Measurements from ENCODE around the gene RNU6-1.

Gene RNU6-1

DNA sequence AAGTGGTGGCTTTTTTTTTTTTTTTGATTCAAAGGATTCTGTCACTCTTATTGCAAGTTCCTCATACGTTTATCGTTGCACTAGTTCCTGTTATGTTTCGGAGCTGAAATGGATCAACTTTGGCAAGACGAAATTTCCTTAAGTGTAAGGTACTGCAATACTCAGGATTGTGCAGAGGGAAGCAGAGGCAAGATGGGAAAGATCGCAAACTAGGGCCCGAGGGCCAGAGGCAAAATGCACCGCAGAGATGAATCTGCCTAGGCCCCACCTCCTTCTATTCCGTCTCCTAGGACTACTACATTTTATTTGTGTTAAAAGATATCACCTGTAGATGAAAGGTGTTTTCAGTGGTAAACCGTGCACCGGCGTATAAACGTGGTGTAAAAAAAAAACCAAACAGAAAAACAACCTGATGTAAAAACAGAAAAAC is 331 bp downstream of the RNU6-1 start:
- no peaks in the 10 kb centered on the region for H3K36me3 ChIP-seq (ENCODE audit: insufficient read depth, low read length)
- TF ChIP-seq, protein P1, sequence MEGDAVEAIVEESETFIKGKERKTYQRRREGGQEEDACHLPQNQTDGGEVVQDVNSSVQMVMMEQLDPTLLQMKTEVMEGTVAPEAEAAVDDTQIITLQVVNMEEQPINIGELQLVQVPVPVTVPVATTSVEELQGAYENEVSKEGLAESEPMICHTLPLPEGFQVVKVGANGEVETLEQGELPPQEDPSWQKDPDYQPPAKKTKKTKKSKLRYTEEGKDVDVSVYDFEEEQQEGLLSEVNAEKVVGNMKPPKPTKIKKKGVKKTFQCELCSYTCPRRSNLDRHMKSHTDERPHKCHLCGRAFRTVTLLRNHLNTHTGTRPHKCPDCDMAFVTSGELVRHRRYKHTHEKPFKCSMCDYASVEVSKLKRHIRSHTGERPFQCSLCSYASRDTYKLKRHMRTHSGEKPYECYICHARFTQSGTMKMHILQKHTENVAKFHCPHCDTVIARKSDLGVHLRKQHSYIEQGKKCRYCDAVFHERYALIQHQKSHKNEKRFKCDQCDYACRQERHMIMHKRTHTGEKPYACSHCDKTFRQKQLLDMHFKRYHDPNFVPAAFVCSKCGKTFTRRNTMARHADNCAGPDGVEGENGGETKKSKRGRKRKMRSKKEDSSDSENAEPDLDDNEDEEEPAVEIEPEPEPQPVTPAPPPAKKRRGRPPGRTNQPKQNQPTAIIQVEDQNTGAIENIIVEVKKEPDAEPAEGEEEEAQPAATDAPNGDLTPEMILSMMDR (IDR thresholded peaks at IDR 0.05; ENCODE audit: low read length), result no peak
- no peak for TF ChIP-seq EZH2 (IDR thresholded peaks at IDR 0.05; ENCODE audit: borderline replicate concordance, low read length)
- peak overlapping the region; percentile 91 for H3K4me2 ChIP-seq (ENCODE audit: low read length)
- H3K4me3 ChIP-seq (ENCODE audit: low read depth, low read length, poor library complexity, severe bottlenecking), result peak overlapping the region; percentile 76
- no peaks in the 10 kb centered on the region for H3K9me3 ChIP-seq (ENCODE audit: low read length)
- no peaks in the 10 kb centered on the region for H3K9me2 ChIP-seq (ENCODE audit: low read depth, low read length)
- no peaks in the 10 kb centered on the region for H4K20me1 ChIP-seq (ENCODE audit: insufficient read depth, low read length)
- peak overlapping the region; percentile 87 for H3K27ac ChIP-seq (ENCODE audit: low read depth, low read length, poor library complexity, severe bottlenecking)
- peak overlapping the region; percentile 90 for H3K9ac ChIP-seq (ENCODE audit: low read length)
- no peaks in the 10 kb centered on the region for H3K27me3 ChIP-seq (ENCODE audit: insufficient read depth, low read length)
- H2AFZ ChIP-seq (ENCODE audit: low read length), result peak overlapping the region; percentile 91; the same call in 1 of the 2 replicates
- peaks cover 86% of the 10 kb centered on the region for H3K4me1 ChIP-seq (ENCODE audit: insufficient read depth, low read length, severe bottlenecking)
- no peaks in the 10 kb centered on the region for H3F3A ChIP-seq (ENCODE audit: insufficient read depth, low read length)
- no peaks in the 10 kb centered on the region for H3K79me2 ChIP-seq (ENCODE audit: insufficient read depth, low read length)

DNA sequence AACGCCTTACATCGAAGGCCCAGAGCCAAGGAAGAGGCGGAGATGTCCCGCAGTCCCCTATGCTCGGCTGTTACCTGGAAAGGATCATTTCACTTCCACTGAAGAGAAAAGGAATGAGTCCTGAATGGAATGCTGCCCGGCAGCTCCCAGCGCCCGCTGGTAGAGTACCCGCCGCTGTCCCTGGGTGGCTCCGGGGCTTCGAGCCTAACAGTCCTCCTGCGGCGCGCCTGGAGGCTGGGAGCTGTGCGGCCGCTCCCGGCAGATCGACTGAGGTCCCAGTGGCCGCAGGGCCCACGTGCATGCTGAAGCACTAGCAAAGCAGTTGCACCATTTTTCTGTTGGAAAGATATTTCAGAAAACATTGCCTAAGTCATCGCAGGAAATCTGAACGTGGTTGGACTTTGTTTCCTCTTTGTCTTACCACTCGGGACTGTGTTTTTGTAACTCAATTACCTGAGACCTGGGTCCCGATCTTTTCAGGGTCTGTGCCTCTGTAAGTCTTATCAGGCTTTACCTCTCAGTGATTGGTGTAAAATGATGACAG is 984 bp downstream of the RNU6-1 start:
- Histone ChIP-seq H3K9ac (ENCODE audit: low read length) (peak overlapping the region; percentile 90), H3K27ac (ENCODE audit: low read depth, low read length, poor library complexity, severe bottlenecking) (peak overlapping the region; percentile 87)

DNA sequence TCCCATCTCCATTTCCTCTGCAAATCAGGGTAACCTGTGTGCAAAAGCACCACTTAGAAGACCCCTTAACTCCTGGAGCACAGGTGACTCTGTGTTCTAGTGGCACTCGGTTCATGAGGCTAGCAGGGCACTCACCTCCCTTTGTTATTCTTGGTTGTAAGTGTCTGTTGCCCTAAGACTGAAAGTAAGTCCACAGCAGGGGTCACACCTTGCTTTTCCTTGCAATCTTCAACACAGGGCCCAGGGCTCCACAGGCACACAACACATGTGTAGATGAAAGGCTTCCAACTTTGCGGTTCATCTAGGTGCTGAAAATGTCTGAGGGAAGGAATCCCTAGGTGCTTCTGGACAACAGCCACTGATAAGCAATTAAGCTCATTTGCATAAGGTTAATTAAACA is 2.9 kb downstream of the RNU6-1 start:
- H3K9ac ChIP-seq (ENCODE audit: low read length), result no peak overlapping the region; the same call in 1 of the 2 replicates
- H3K36me3 ChIP-seq (ENCODE audit: insufficient read depth, low read length), result no peaks in the 10 kb centered on the region
- H3K4me2 ChIP-seq (ENCODE audit: low read length), result peak overlapping the region; percentile 5; the same call in 1 of the 2 replicates
- peaks cover 90% of the 10 kb centered on the region for H3K4me1 ChIP-seq (ENCODE audit: insufficient read depth, low read length, severe bottlenecking)
- H3K27me3 ChIP-seq (ENCODE audit: insufficient read depth, low read length), result no peaks in the 10 kb centered on the region
- no peaks in the 10 kb centered on the region for H3F3A ChIP-seq (ENCODE audit: insufficient read depth, low read length)
- H3K4me3 ChIP-seq (ENCODE audit: low read depth, low read length, poor library complexity, severe bottlenecking), result no peak overlapping the region
- H2AFZ ChIP-seq (ENCODE audit: low read length), result no peak overlapping the region
- no peaks in the 10 kb centered on the region for H3K9me2 ChIP-seq (ENCODE audit: low read depth, low read length)
- no peaks in the 10 kb centered on the region for H4K20me1 ChIP-seq (ENCODE audit: insufficient read depth, low read length)
- no peaks in the 10 kb centered on the region for H3K79me2 ChIP-seq (ENCODE audit: insufficient read depth, low read length)
- TF ChIP-seq EZH2 (IDR thresholded peaks at IDR 0.05; ENCODE audit: borderline replicate concordance, low read length), result no peak
- TF ChIP-seq, protein P1 (IDR thresholded peaks at IDR 0.05; ENCODE audit: low read length), result no peak
- no peaks in the 10 kb centered on the region for H3K9me3 ChIP-seq (ENCODE audit: low read length)
- peak overlapping the region; percentile 87 for H3K27ac ChIP-seq (ENCODE audit: low read depth, low read length, poor library complexity, severe bottlenecking)

More for the DNA sequence above, 984 bp downstream of the RNU6-1 start:
- TF ChIP-seq, protein P1 (IDR thresholded peaks at IDR 0.05; ENCODE audit: low read length), result no peak
- TF ChIP-seq EZH2 (IDR thresholded peaks at IDR 0.05; ENCODE audit: borderline replicate concordance, low read length), result no peak
- Histone ChIP-seq H3K4me3 (ENCODE audit: low read depth, low read length, poor library complexity, severe bottlenecking) (peak overlapping the region; percentile 76), H3K9me3 (ENCODE audit: low read length) (no peaks in the 10 kb centered on the region), H3K4me1 (ENCODE audit: insufficient read depth, low read length, severe bottlenecking) (peaks cover 88% of the 10 kb centered on the region), H3K27me3 (ENCODE audit: insufficient read depth, low read length) (no peaks in the 10 kb centered on the region), H3F3A (ENCODE audit: insufficient read depth, low read length) (no peaks in the 10 kb centered on the region), H3K36me3 (ENCODE audit: insufficient read depth, low read length) (no peaks in the 10 kb centered on the region), H3K9me2 (ENCODE audit: low read depth, low read length) (no peaks in the 10 kb centered on the region), H4K20me1 (ENCODE audit: insufficient read depth, low read length) (no peaks in the 10 kb centered on the region), H3K79me2 (ENCODE audit: insufficient read depth, low read length) (no peaks in the 10 kb centered on the region), H3K4me2 (ENCODE audit: low read length) (peak overlapping the region; percentile 91), H2AFZ (ENCODE audit: low read length) (peak overlapping the region; percentile 43; the same call in 1 of the 2 replicates)

All from OCI-LY1 (cell line).